A549 (cell line): ENCODE data around the gene MEIOC. TPM values are rescaled to one million over a fixed set of nuclear protein-coding genes. Genes with fewer than 3 reads are reported as not detected.
A peak's percentile ranks its signal among the peaks of the same experiment; 100 is the strongest.
"Not testable (repeated sequence)": the region's sequence is repeated elsewhere in the genome, so short reads cannot be mapped to it uniquely, and the experiment has no call there.

Experiments
- ATAC-seq, 2 experiments: fragments of 200-7000 bp in 1 of 2; fragments of >200 bp in 1 of 2; cut with Nextera tagmentation in 1 of 2; cut with Tn5 transposase in 1 of 2; 3 replicates each; pipeline versions ENCODE4 v1.8.0 to v1.9.1; 2018 to 2020; ENCODE audit warnings: mild to moderate bottlenecking in 1 of 2, moderate library complexity in 1 of 2
- CTCF ChIA-PET: fragments of 300-600 bp; sonication (Branson Sonifier 250); formaldehyde crosslinking; extraction: SDS; loops from one replicate; lab custom pipeline; 2021; ENCODE audit warnings: antibody characterized with exemption, inconsistent platforms; lab: Yijun Ruan, JAX
- POLR2A ChIA-PET: fragments of 350-600 bp; formaldehyde crosslinking; extraction: SDS; loops from one replicate; lab custom pipeline; 2021; ENCODE audit warnings: antibody characterized with exemption, inconsistent platforms; lab: Yijun Ruan, JAX
- DNase-seq, 2 experiments: peaks; one replicate each; pipeline versions ENCODE4 v3.0.0 to v3.0.0-alpha.2; 2011 to 2016; ENCODE audit warnings: low read depth in 1 of 2, low spot score in 1 of 2
- FAIRE-seq: peaks from 2 replicates; lab custom pipeline; 2011; peaks lifted over from hg19 to GRCh38; lab: Jason Lieb, UNC
- H3K27ac ChIP-seq, 2 experiments: fragments of >200 bp; sonication (Bioruptor Twin); formaldehyde crosslinking; 3 replicates each; pipeline ENCODE4 v1.5.1; 2016 to 2017
- H3K4me1 ChIP-seq: fragments of >200 bp; sonication (Bioruptor Twin); formaldehyde crosslinking; 3 replicates; pipeline ENCODE4 v1.6.1; 2016
- H3K4me2 ChIP-seq: fragments of >200 bp; sonication (Bioruptor Twin); formaldehyde crosslinking; 3 replicates; pipeline ENCODE4 v1.6.1; 2016
- H3K4me3 ChIP-seq: fragments of >200 bp; sonication (Bioruptor Twin); formaldehyde crosslinking; 3 replicates; pipeline ENCODE4 v1.5.1; 2016
- H3K9me3 ChIP-seq: fragments of >200 bp; sonication (Bioruptor Twin); formaldehyde crosslinking; 3 replicates; pipeline ENCODE4 v1.6.1; 2016
- EHMT2 ChIP-seq: fragments of 200-600 bp; sonication (generic); IDR thresholded peaks from 2 replicates; pipeline ENCODE4 v1.6.1; 2016; ENCODE audit warnings: antibody characterized with exemption, low read depth, mild to moderate bottlenecking, moderate library complexity
- ELK1 ChIP-seq: fragments of 150-350 bp; IDR thresholded peaks from 2 replicates; pipeline ENCODE4 v1.6.1; 2014; ENCODE audit warnings: low read depth, mild to moderate bottlenecking, low read length
- FOXS1 ChIP-seq: fragments of 250-450 bp; sonication (Bioruptor Pico); IDR thresholded peaks from 2 replicates; pipeline ENCODE4 v1.5.0; 2020; ENCODE audit warnings: mild to moderate bottlenecking, moderate library complexity
- HEYL ChIP-seq: fragments of 250-450 bp; sonication (Bioruptor Pico); IDR thresholded peaks from 2 replicates; pipeline ENCODE4 v1.8.0; 2021; ENCODE audit warnings: mild to moderate bottlenecking, moderate library complexity
- HMGXB4 ChIP-seq: fragments of 250-450 bp; sonication (Bioruptor Pico); IDR thresholded peaks from 2 replicates; pipeline ENCODE4 v1.5.0; 2021; ENCODE audit warnings: mild to moderate bottlenecking, moderate library complexity, borderline replicate concordance
- HOXA7 ChIP-seq: fragments of 250-450 bp; sonication (Bioruptor Pico); IDR thresholded peaks from 2 replicates; pipeline ENCODE4 v1.5.0; 2020; ENCODE audit warnings: mild to moderate bottlenecking, moderate library complexity
- HOXB13 ChIP-seq: fragments of 250-450 bp; sonication (Bioruptor Pico); IDR thresholded peaks from 2 replicates; pipeline ENCODE4 v1.5.0; 2020; ENCODE audit warnings: low read depth, mild to moderate bottlenecking, moderate library complexity
- KDM1A ChIP-seq: fragments of 200-600 bp; sonication (generic); IDR thresholded peaks from 2 replicates; pipeline ENCODE4 v1.6.1; 2016; ENCODE audit warnings: low read depth, mild to moderate bottlenecking
- POLR2A ChIP-seq: IDR thresholded peaks from 2 replicates; pipeline ENCODE4 v1.6.1; 2012; ENCODE audit warnings: mild to moderate bottlenecking, low read length
- POLR2AphosphoS2 ChIP-seq: conservative IDR thresholded peaks from 2 replicates; pipeline ENCODE4 v1.6.1; 2012; ENCODE audit warnings: low read length, improper control_type of control experiment, inconsistent platforms
- RFX5 ChIP-seq: fragments of 450-650 bp; IDR thresholded peaks from 2 replicates; pipeline ENCODE4 v1.7.1; 2014; ENCODE audit warnings: antibody characterized with exemption, mild to moderate bottlenecking, moderate library complexity
- SREBF2 ChIP-seq: fragments of 450-650 bp; IDR thresholded peaks from 2 replicates; pipeline ENCODE4 v1.6.1; 2014; ENCODE audit warnings: mild to moderate bottlenecking, moderate library complexity
- ZC3H11A ChIP-seq: fragments of 450-650 bp; IDR thresholded peaks from 2 replicates; pipeline ENCODE4 v1.6.1; 2014; ENCODE audit warnings: antibody characterized with exemption, mild to moderate bottlenecking
- WGBS: methylation state at CpG from one replicate; pipeline ENCODE4 v1.1.6; 2017; ENCODE audit errors: missing lambda C conversion rate; 5-methylcytosine and 5-hydroxymethylcytosine counted together
- polyA plus RNA-seq, 4 experiments: library from polyadenylated mRNA; depleted of rRNA in 3 of 4; stranded (reverse); fragments of >200 nt; fragmentation: RNase III in 1 of 4; extraction: RNeasy Plus Mini Kit Qiagen cat#74134 plus additional on column Dnase treatment in 1 of 4; gene quantifications; 2 replicates in 3 of 4; 3 replicates in 1 of 4; pipeline ENCODE4 v1.2.3, GENCODE V29; 2011 to 2017
- TF ChIP-seq, protein P1 (sequence below): IDR thresholded peaks from 2 replicates; pipeline ENCODE4 v1.6.1; 2012; ENCODE audit warnings: low read depth, borderline replicate concordance
- TF ChIP-seq, protein P2 (sequence below): IDR thresholded peaks from 2 replicates; pipeline ENCODE4 v1.6.1; 2012
- TF ChIP-seq, protein P3 (sequence below): fragments of 200-600 bp; sonication (generic); IDR thresholded peaks from 2 replicates; pipeline ENCODE4 v1.6.1; 2016; ENCODE audit warnings: antibody characterized with exemption, mild to moderate bottlenecking, moderate library complexity

MEIOC gene
- polyA plus RNA-seq, 2 of the 4 experiments (the other 2 are of a cell fraction), result 5.9 to 18.2 TPM

GRCh38 chr17:44673893-44674292 is 17.6 kb downstream of the MEIOC start:
- CTCF ChIA-PET, result interaction anchor here (0.6 to 1.6 kb wide), 2 partner anchors 10 to 343 kb away, joined by 3 to 4 read pairs; no protein-coding TSS in a partner anchor
- FAIRE-seq, result peak; percentile 96
- Histone ChIP-seq H3K27ac (no peak overlapping the region), H3K9me3 (no peaks in the 10 kb centered on the region), H3K4me2 (no peak overlapping the region), H3K4me3 (no peak overlapping the region), H3K4me1 (no peaks in the 10 kb centered on the region)
- WGBS, result 91% methylated on average over 2 of the region's 2 CpGs
- no peak for ATAC-seq
- no peak for DNase-seq
- POLR2A ChIA-PET, result no interaction called here
- TF ChIP-seq ELK1 (no peak), RFX5 (no peak), POLR2AphosphoS2 (no peak), KDM1A (no peak), HOXA7 (CRISPR knock-in tag) (no peak), HMGXB4 (CRISPR knock-in tag) (no peak), SREBF2 (no peak), ZC3H11A (no peak), EHMT2 (no peak), HOXB13 (CRISPR knock-in tag) (no peak), FOXS1 (no peak), POLR2A (no peak), HEYL (CRISPR knock-in tag) (no peak)
- TF ChIP-seq, protein P1, sequence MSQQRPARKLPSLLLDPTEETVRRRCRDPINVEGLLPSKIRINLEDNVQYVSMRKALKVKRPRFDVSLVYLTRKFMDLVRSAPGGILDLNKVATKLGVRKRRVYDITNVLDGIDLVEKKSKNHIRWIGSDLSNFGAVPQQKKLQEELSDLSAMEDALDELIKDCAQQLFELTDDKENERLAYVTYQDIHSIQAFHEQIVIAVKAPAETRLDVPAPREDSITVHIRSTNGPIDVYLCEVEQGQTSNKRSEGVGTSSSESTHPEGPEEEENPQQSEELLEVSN, result no peak
- TF ChIP-seq, protein P2, sequence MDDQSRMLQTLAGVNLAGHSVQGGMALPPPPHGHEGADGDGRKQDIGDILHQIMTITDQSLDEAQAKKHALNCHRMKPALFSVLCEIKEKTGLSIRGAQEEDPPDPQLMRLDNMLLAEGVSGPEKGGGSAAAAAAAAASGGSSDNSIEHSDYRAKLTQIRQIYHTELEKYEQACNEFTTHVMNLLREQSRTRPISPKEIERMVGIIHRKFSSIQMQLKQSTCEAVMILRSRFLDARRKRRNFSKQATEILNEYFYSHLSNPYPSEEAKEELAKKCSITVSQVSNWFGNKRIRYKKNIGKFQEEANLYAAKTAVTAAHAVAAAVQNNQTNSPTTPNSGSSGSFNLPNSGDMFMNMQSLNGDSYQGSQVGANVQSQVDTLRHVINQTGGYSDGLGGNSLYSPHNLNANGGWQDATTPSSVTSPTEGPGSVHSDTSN, result no peak

DNA sequence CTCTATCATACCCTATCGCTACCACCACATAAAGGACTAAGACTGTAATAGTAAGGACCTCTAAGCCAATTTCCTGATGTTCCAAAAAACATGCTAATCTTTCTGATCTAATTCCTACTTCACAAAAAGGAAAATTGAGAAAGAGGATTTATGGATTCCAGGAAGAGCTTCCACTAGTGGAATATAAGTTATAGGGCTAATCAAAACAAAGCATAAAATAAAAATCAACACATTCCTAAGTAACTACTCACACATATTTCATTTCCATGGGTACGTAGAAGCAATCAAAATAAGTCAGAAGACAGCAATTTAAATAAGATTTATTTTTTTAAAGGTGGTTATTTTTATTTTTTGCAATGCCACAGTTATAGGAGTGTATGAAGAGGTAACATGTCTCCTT is 20.9 kb downstream of the MEIOC start:
- FAIRE-seq (peak; percentile 56), DNase-seq (no peak), ATAC-seq (no peak)
- Histone ChIP-seq H3K4me2 (no peak overlapping the region), H3K27ac (no peak overlapping the region), H3K9me3 (no peaks in the 10 kb centered on the region), H3K4me3 (no peak overlapping the region), H3K4me1 (no peaks in the 10 kb centered on the region)
- WGBS, result 70% methylated on average over 2 of the region's 2 CpGs
- no peak for TF ChIP-seq POLR2AphosphoS2
- TF ChIP-seq ZC3H11A, result no peak
- TF ChIP-seq, protein P3, sequence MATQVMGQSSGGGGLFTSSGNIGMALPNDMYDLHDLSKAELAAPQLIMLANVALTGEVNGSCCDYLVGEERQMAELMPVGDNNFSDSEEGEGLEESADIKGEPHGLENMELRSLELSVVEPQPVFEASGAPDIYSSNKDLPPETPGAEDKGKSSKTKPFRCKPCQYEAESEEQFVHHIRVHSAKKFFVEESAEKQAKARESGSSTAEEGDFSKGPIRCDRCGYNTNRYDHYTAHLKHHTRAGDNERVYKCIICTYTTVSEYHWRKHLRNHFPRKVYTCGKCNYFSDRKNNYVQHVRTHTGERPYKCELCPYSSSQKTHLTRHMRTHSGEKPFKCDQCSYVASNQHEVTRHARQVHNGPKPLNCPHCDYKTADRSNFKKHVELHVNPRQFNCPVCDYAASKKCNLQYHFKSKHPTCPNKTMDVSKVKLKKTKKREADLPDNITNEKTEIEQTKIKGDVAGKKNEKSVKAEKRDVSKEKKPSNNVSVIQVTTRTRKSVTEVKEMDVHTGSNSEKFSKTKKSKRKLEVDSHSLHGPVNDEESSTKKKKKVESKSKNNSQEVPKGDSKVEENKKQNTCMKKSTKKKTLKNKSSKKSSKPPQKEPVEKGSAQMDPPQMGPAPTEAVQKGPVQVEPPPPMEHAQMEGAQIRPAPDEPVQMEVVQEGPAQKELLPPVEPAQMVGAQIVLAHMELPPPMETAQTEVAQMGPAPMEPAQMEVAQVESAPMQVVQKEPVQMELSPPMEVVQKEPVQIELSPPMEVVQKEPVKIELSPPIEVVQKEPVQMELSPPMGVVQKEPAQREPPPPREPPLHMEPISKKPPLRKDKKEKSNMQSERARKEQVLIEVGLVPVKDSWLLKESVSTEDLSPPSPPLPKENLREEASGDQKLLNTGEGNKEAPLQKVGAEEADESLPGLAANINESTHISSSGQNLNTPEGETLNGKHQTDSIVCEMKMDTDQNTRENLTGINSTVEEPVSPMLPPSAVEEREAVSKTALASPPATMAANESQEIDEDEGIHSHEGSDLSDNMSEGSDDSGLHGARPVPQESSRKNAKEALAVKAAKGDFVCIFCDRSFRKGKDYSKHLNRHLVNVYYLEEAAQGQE, result no peak
- TF ChIP-seq ELK1, result no peak
- no peak for TF ChIP-seq EHMT2
- POLR2A ChIA-PET, result no interaction called here
- CTCF ChIA-PET, result interaction anchor here (0.9 to 1.3 kb wide), 3 partner anchors 24 to 141 kb away, joined by 3 read pairs; no protein-coding TSS in a partner anchor

DNA sequence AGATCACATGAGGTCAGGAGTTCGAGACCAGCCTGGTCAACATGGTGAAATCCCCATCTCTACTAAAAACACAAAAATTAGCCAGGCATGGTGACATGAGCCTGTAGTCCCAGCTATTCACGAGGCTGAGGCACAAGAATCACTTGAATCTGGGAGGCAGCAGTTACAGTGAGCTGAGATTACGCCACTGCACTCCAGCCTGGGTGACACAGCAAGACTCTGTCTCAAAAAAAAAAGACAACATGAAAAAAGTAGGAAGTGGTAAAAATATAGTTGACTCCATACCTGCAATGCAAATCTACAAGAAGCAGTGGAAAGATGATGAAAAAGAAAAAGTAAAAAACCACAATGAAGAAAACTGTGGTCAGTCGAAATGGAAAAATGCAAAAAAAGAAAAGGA is 27.0 kb downstream of the MEIOC start:
- H3K27ac ChIP-seq, H3K4me1 ChIP-seq, FAIRE-seq, DNase-seq, H3K9me3 ChIP-seq, H3K4me3 ChIP-seq, ATAC-seq, H3K4me2 ChIP-seq, POLR2A ChIA-PET: not testable (repeated sequence)
- 85% methylated on average over 4 of the region's 4 CpGs for WGBS
- CTCF ChIA-PET, result interaction anchor here (0.6 to 5.0 kb wide), 4 partner anchors 9 to 292 kb away, joined by 3 to 20 read pairs (median 5); partner anchors contain the start of gene MEIOC
